ENCODE measurements around the gene CPT1A.

CPT1A gene

DNA sequence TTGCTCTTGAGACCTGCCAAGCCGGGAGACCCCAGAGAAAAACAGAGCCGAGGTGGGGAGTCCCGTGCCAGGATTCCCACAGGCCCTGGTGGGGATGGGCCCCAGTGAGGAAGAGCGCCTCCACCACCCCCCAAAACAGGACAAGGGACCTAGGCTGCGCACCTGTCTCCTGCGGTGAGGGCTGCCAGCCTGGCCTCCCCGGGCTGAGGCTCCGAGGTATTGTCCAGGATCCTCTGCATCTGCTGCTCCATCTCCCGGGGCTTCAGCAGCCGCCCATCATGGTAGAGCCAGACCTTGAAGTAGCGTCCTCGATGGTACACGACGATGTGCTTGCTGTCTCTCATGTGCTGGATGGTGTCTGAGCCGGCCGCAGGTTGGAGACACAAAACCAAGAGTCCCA, 57.1 kb downstream of the CPT1A start:
- Histone ChIP-seq H3K9ac (ENCODE audit: low read depth, low read length) (no peak overlapping the region), H3K27ac (ENCODE audit: low read depth, low read length) (no peak overlapping the region), H3K4me3 (ENCODE audit: low read depth, low read length) (no peak overlapping the region), H3K9me3 (ENCODE audit: control insufficient read depth, insufficient read depth, low read length) (no peaks in the 10 kb centered on the region), H3K4me1 (ENCODE audit: control insufficient read depth, insufficient read depth, low read length) (no peaks in the 10 kb centered on the region), H3K36me3 (ENCODE audit: control insufficient read depth, insufficient read depth, low read length) (peaks cover 8% of the 10 kb centered on the region), H3K27me3 (ENCODE audit: control insufficient read depth, insufficient read depth, low read length) (no peaks in the 10 kb centered on the region)

DNA sequence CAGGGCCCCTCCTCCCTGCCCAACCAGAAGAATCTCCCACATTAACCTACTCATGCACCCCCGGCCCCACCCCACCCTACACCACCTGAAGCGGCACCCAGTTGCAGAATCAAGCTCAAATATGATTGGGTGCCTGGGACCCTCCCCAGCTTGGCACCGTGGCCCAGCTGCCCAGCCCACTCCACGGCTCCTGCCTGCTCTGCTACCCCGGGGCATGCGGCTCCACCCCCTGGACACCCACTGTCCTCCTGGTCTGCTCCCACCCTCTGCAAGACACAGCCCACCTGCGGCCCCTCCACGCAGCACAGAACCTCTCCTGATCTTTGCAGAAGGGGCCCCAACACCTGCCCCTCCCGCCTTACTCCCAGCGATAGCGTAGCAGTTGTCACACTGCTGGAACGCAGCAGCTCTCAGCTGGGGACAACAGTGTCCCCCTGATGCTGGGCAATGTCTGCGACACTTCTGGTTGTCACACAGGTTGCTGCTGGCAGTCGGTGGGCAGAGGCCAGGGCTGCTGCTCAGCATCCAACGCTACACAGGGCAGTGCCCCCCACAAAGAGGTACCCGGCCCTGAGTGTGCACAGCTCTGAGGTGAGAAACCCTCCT, 58.4 kb downstream of the CPT1A start:
- H3K36me3 ChIP-seq (ENCODE audit: control insufficient read depth, insufficient read depth, low read length), result peaks cover 8% of the 10 kb centered on the region

DNA sequence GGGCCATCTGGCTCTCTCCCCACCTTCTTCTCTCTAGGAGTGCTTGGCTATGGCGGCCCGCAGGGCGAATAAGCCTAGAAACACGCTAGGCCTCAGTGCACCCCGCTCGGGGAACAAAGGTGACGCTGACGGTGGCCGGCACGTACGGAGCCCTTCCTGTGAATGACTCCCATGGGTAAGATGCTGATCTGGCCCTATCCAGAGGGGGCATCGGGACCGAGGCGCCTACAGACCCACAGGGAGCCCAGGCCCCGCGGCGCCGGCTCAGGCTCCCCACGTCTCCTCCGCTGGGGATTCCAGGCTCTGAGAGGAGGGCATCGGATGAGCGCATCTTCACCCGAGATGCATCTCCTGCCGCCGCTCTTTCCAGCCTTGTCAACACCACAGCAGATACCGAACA, 59.0 kb downstream of the CPT1A start:
- Histone ChIP-seq H3K4me1 (ENCODE audit: control insufficient read depth, insufficient read depth, low read length) (no peaks in the 10 kb centered on the region), H3K4me3 (ENCODE audit: low read depth, low read length) (no peak overlapping the region), H3K9me3 (ENCODE audit: control insufficient read depth, insufficient read depth, low read length) (no peaks in the 10 kb centered on the region), H3K27ac (ENCODE audit: low read depth, low read length) (no peak overlapping the region), H3K27me3 (ENCODE audit: control insufficient read depth, insufficient read depth, low read length) (no peaks in the 10 kb centered on the region), H3K9ac (ENCODE audit: low read depth, low read length) (no peak overlapping the region), H3K36me3 (ENCODE audit: control insufficient read depth, insufficient read depth, low read length) (peaks cover 10% of the 10 kb centered on the region)

More for the DNA sequence above, 58.4 kb downstream of the CPT1A start:
- no peaks in the 10 kb centered on the region for H3K4me1 ChIP-seq (ENCODE audit: control insufficient read depth, insufficient read depth, low read length)
- no peaks in the 10 kb centered on the region for H3K27me3 ChIP-seq (ENCODE audit: control insufficient read depth, insufficient read depth, low read length)
- no peaks in the 10 kb centered on the region for H3K9me3 ChIP-seq (ENCODE audit: control insufficient read depth, insufficient read depth, low read length)
- no peak overlapping the region for H3K9ac ChIP-seq (ENCODE audit: low read depth, low read length)
- H3K27ac ChIP-seq (ENCODE audit: low read depth, low read length), result no peak overlapping the region
- H3K4me3 ChIP-seq (ENCODE audit: low read depth, low read length), result no peak overlapping the region

DNA sequence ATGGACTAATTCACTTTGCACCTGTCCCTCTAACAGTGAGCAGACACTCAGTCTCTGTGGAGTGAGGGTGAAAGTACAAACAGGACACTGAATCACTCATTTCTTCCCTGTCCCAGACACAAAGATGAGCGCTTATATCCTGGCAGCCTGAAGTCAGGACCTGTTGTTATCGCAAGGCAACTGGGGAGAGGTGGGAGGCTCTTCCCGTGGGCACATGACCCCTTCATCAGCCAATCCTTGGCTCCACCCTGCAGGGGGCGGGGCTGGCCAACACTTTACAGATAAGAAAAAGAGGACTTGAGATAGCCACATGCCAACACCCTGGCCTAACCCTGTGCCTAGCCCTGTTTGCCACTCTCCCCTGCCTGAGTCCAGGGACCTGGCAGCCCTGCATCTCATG, 60.9 kb downstream of the CPT1A start:
- Histone ChIP-seq H3K27me3 (ENCODE audit: control insufficient read depth, insufficient read depth, low read length) (no peaks in the 10 kb centered on the region), H3K4me1 (ENCODE audit: control insufficient read depth, insufficient read depth, low read length) (no peaks in the 10 kb centered on the region), H3K9me3 (ENCODE audit: control insufficient read depth, insufficient read depth, low read length) (no peaks in the 10 kb centered on the region), H3K9ac (ENCODE audit: low read depth, low read length) (no peak overlapping the region), H3K4me3 (ENCODE audit: low read depth, low read length) (no peak overlapping the region), H3K36me3 (ENCODE audit: control insufficient read depth, insufficient read depth, low read length) (peaks cover 22% of the 10 kb centered on the region), H3K27ac (ENCODE audit: low read depth, low read length) (no peak overlapping the region)

GRCh38 chr11:68778205-68778604, 63.5 kb downstream of the CPT1A start:
- Histone ChIP-seq H3K9ac (ENCODE audit: low read depth, low read length) (no peak overlapping the region), H3K9me3 (ENCODE audit: control insufficient read depth, insufficient read depth, low read length) (no peaks in the 10 kb centered on the region), H3K36me3 (ENCODE audit: control insufficient read depth, insufficient read depth, low read length) (peaks cover 43% of the 10 kb centered on the region), H3K27me3 (ENCODE audit: control insufficient read depth, insufficient read depth, low read length) (no peaks in the 10 kb centered on the region), H3K4me3 (ENCODE audit: low read depth, low read length) (no peak overlapping the region), H3K4me1 (ENCODE audit: control insufficient read depth, insufficient read depth, low read length) (no peaks in the 10 kb centered on the region), H3K27ac (ENCODE audit: low read depth, low read length) (no peak overlapping the region)

- H3K27me3 ChIP-seq (ENCODE audit: control insufficient read depth, insufficient read depth, low read length), result no peaks in the 10 kb centered on the region
- H3K4me3 ChIP-seq (ENCODE audit: low read depth, low read length), result no peak overlapping the region
- no peak overlapping the region for H3K9ac ChIP-seq (ENCODE audit: low read depth, low read length)
- H3K9me3 ChIP-seq (ENCODE audit: control insufficient read depth, insufficient read depth, low read length), result no peaks in the 10 kb centered on the region
- H3K36me3 ChIP-seq (ENCODE audit: control insufficient read depth, insufficient read depth, low read length), result peaks cover 55% of the 10 kb centered on the region
- H3K4me1 ChIP-seq (ENCODE audit: control insufficient read depth, insufficient read depth, low read length), result no peaks in the 10 kb centered on the region
- H3K27ac ChIP-seq (ENCODE audit: low read depth, low read length), result no peak overlapping the region
Observed at GRCh38 chr11:68776442-68777235, 65.1 kb downstream of the CPT1A start.

DNA sequence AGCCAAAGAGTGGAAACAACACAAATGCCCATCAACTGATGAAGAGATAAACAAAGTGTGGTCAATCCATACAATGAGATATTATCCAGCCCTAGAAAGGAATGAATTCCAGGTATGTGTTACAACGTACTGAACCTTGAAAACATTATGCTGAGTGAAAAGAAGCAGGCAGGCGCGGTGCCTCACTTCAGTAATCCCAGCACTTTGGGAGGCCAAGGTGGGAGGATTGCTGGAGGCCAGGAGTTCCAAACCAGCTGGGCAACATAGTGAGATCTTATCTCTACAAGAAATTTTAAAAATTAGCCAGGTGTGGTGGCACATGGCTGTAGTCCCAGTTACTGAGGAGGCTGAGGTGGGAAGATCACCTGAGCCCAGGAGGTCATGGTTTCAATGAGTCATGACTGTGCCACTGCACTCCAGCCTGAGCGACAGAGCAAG, 65.7 kb downstream of the CPT1A start:
- H3K36me3 ChIP-seq (ENCODE audit: control insufficient read depth, insufficient read depth, low read length), result peaks cover 60% of the 10 kb centered on the region
- no peaks in the 10 kb centered on the region for H3K27me3 ChIP-seq (ENCODE audit: control insufficient read depth, insufficient read depth, low read length)

DNA sequence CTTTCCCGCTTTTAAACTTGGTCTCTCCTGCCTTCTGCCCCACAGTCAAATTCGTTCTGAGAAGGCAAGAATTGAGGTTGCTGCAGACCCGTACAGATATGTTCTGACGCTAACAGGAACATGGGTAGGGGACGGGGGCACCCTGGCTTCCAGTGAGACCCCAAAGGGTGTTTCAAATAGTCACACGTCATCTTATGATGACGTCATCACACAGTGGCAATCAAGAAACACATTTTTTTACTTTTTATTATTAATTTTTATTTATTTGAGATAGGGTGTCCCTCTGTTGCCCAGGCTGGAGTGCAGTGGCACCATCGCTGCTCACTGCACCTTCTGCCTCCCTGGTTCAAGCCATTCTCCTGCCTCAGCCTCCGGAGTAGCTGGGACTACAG, 67.5 kb downstream of the CPT1A start:
- H3K9ac ChIP-seq (ENCODE audit: low read depth, low read length), result no peak overlapping the region
- no peak overlapping the region for H3K27ac ChIP-seq (ENCODE audit: low read depth, low read length)
- H3K9me3 ChIP-seq (ENCODE audit: control insufficient read depth, insufficient read depth, low read length), result no peaks in the 10 kb centered on the region
- no peaks in the 10 kb centered on the region for H3K4me1 ChIP-seq (ENCODE audit: control insufficient read depth, insufficient read depth, low read length)
- H3K4me3 ChIP-seq (ENCODE audit: low read depth, low read length), result no peak overlapping the region
- H3K36me3 ChIP-seq (ENCODE audit: control insufficient read depth, insufficient read depth, low read length), result peaks cover 62% of the 10 kb centered on the region
- no peaks in the 10 kb centered on the region for H3K27me3 ChIP-seq (ENCODE audit: control insufficient read depth, insufficient read depth, low read length)

More for the DNA sequence above, 65.7 kb downstream of the CPT1A start:
- no peaks in the 10 kb centered on the region for H3K4me1 ChIP-seq (ENCODE audit: control insufficient read depth, insufficient read depth, low read length)
- H3K4me3 ChIP-seq (ENCODE audit: low read depth, low read length), result no peak overlapping the region
- H3K9ac ChIP-seq (ENCODE audit: low read depth, low read length), result no peak overlapping the region
- no peaks in the 10 kb centered on the region for H3K9me3 ChIP-seq (ENCODE audit: control insufficient read depth, insufficient read depth, low read length)
- H3K27ac ChIP-seq (ENCODE audit: low read depth, low read length), result no peak overlapping the region

GRCh38 chr11:68773521-68774193, 68.1 kb downstream of the CPT1A start:
- H3K36me3 ChIP-seq (ENCODE audit: control insufficient read depth, insufficient read depth, low read length), result peaks cover 62% of the 10 kb centered on the region
- H3K9ac ChIP-seq (ENCODE audit: low read depth, low read length), result no peak overlapping the region
- H3K4me3 ChIP-seq (ENCODE audit: low read depth, low read length), result no peak overlapping the region
- H3K27me3 ChIP-seq (ENCODE audit: control insufficient read depth, insufficient read depth, low read length), result no peaks in the 10 kb centered on the region
- no peaks in the 10 kb centered on the region for H3K4me1 ChIP-seq (ENCODE audit: control insufficient read depth, insufficient read depth, low read length)
- H3K9me3 ChIP-seq (ENCODE audit: control insufficient read depth, insufficient read depth, low read length), result no peaks in the 10 kb centered on the region
- no peak overlapping the region for H3K27ac ChIP-seq (ENCODE audit: low read depth, low read length)

- no peaks in the 10 kb centered on the region for H3K4me1 ChIP-seq (ENCODE audit: control insufficient read depth, insufficient read depth, low read length)
- no peak overlapping the region for H3K9ac ChIP-seq (ENCODE audit: low read depth, low read length)
- H3K9me3 ChIP-seq (ENCODE audit: control insufficient read depth, insufficient read depth, low read length), result no peaks in the 10 kb centered on the region
- H3K27me3 ChIP-seq (ENCODE audit: control insufficient read depth, insufficient read depth, low read length), result no peaks in the 10 kb centered on the region
- H3K27ac ChIP-seq (ENCODE audit: low read depth, low read length), result no peak overlapping the region
- H3K4me3 ChIP-seq (ENCODE audit: low read depth, low read length), result no peak overlapping the region
- peaks cover 62% of the 10 kb centered on the region for H3K36me3 ChIP-seq (ENCODE audit: control insufficient read depth, insufficient read depth, low read length)
Observed at GRCh38 chr11:68772936-68773335, 68.8 kb downstream of the CPT1A start.

DNA sequence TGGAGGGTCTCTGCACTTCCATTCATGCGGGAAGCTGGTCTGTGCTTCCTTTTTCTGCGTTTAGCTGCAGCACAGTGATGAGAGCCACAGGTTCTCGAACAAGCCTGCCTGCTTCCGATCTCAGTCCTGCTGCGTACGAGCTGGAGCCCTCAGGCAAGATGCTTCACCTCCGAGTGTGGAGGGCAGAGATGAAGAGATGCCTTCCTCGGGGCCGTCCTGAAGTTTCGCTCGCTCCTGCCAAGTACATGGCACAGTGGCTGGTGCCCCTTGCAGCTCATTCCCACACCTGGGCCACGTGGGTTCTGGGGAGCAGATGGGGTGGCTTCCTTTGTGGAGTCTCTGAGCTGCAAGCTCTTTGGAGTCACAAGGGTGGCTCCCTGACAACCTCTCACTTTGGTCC, 70.9 kb downstream of the CPT1A start:
- no peak overlapping the region for H3K27ac ChIP-seq (ENCODE audit: low read depth, low read length)
- peaks cover 51% of the 10 kb centered on the region for H3K36me3 ChIP-seq (ENCODE audit: control insufficient read depth, insufficient read depth, low read length)
- H3K4me3 ChIP-seq (ENCODE audit: low read depth, low read length), result no peak overlapping the region
- no peak overlapping the region for H3K9ac ChIP-seq (ENCODE audit: low read depth, low read length)
- H3K4me1 ChIP-seq (ENCODE audit: control insufficient read depth, insufficient read depth, low read length), result no peaks in the 10 kb centered on the region
- no peaks in the 10 kb centered on the region for H3K27me3 ChIP-seq (ENCODE audit: control insufficient read depth, insufficient read depth, low read length)
- H3K9me3 ChIP-seq (ENCODE audit: control insufficient read depth, insufficient read depth, low read length), result no peaks in the 10 kb centered on the region

Measured in HUES48 (cell line).